CD4-positive, alpha-beta T cell treated with Interleukin-4 for 4 hours (primary cell): Measurements from ENCODE around the gene ZCCHC12.
"Not testable (repeated sequence)": the region's sequence is repeated elsewhere in the genome, so short reads cannot be mapped to it uniquely, and the experiment has no call there.

Experiments used
- DNase-seq: peaks from one replicate; pipeline ENCODE4 v3.0.0-alpha.2; 2020

Gene ZCCHC12

DNA sequence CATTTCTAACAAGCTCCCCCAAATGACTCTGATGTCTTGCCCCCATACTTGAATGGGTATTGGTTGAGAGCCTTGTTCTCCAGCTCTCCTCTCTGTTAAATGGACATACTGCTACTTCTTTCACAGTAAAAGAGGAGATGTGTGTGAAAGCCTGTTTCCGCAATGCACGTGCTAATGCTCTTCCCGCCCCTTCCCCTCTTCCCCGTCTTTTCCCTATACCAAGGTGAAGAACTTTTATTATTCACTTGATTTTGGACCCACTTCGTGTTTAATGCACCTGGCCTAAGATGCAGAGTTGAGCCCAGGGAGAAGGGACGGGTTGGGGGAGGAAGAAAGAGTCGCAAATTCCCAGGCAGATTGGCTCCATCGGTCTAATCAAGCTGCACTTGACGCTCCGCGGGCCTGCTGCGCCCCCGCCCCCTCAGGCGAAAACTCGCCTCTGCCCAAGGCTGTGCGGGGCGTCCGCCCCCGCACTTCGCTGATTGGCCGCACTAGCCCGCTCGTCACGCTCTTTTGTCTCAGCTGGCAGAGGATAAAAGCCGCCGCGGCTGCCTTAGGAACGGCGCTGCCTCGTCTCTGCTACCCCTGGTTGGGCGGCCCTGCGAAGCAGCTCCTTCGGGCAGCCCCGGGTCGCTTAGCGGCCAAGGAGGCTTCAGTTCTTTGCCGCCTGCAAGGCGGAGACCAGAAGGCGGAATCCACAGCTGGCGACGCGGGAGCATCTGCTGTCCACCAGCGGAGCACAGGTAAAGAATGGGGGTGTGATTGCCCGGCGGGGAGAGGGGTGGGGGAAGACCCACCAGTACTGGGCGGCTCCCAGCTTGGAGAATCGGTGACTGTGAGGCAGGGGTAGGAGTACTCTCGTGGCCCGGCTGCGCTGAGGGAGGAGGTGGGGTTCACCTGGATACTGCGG, at the start of gene ZCCHC12:
TSS of gene ZCCHC12 (plus strand) at position 562 of the 910 bp plus-strand sequence. CDS start 1,421 bp downstream, outside the sequence.
- DNase-seq: peak; percentile 5

DNA sequence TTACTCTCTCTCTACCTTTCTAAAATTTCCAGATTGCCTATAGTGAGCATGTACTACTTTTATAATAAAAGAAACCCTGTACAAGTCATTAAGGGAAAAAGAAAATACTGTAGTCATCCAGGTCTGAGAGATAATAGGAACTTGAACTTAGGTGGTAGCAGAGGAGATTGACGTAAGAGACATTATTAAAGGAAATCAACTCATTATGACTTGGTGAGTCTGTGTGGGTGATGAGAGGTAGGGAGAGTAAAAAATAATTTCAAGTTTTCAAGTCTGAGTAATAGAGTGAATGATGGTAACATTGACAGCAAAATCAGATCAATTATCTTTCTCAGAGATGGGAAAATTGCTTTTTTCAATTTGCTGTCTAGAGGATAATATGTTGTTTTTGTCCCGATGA, 44.0 kb upstream of the ZCCHC12 start:
- DNase-seq: no peak

DNA sequence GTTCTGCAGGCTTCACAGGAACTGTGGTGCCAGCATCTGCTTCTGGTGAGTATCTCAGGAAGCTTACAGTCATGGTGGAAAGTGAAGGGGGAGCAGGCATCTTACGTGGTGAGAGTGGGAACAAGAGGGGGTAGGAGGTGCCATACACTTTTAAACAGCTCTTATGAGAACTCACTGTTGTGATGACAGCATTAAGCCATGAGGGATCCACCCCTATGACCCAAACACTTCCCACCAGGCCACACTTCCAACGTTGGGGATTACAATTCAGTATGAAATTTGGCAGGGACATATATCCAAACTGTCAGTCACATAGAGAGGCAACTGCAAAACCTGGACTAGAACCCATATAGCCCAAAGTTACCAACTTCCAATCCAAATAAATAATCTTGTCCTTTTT, 43.1 kb upstream of the ZCCHC12 start:
- no peak for DNase-seq

DNA sequence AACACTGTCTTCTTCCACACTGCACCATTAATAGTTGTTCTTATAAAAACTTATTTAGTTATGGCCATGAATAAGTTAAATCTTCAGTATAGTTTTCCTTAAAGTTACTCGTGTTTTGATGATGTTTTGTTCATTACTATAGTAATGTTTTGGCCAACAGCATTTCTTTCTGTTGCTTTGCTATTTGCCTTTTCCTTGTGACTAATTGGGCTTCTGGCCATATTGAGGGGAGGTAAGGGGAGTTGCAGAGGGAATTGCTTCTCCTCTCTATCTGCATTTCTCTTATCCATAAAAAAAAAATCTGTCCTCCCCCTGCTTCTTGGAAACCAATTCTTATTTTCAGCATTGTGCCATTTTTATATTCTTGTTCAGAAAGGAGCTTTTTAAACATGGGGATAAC, 42.7 kb upstream of the ZCCHC12 start:
- no peak for DNase-seq

DNA sequence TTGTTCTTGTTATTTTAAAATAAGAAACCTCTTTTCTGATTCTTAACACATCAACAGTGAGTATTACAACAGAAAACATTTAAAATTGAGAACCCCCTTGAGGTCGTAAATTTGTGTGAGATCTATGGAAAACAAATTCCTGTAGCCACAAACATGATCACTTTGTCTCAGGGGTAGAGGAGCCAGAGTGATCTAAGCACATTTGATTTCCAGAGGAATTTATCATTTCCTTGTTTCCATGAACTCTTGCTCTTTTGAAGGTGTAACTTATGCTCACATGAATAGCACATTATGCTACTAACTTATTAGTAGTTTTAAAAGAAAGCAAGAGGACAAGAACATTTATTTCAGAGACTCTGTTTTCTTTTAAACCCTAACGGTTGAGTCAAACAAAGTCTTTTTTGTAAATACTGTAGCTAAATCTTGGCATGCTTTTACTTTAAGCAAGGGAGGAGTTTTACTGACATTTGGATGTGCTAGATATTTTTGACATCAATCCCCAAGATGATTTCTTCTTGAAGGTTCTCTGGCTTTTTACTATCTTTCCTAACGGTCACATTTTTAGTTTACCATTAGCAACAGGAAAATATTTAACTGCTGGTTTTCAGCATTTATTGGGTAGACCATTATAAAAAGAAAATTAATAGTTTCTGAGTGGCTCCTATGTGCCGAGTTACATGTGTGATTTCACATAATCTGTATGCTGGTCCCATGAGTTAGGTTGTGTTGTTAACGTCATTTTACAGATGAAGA, 27.9 kb upstream of the ZCCHC12 start:
- no peak for DNase-seq

DNA sequence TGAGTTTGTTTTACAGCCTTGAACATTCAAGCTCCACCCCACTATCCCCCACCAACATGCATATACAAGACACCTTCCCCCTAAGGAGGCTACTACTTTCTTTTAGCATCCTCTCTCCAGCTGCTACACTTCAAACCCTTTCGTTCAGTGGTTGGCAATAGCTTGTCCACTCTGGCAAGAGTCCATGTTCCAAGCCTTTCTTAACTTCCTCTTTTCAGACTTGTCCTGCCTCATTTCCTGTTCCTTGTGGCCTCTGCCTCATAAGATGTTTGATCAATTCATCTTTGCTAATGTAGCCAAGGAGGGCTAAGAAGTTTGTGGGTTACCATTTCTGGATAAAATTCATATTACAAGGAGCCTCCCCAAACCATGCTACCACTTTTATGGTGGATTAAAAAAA, 20.8 kb upstream of the ZCCHC12 start:
- no peak for DNase-seq

DNA sequence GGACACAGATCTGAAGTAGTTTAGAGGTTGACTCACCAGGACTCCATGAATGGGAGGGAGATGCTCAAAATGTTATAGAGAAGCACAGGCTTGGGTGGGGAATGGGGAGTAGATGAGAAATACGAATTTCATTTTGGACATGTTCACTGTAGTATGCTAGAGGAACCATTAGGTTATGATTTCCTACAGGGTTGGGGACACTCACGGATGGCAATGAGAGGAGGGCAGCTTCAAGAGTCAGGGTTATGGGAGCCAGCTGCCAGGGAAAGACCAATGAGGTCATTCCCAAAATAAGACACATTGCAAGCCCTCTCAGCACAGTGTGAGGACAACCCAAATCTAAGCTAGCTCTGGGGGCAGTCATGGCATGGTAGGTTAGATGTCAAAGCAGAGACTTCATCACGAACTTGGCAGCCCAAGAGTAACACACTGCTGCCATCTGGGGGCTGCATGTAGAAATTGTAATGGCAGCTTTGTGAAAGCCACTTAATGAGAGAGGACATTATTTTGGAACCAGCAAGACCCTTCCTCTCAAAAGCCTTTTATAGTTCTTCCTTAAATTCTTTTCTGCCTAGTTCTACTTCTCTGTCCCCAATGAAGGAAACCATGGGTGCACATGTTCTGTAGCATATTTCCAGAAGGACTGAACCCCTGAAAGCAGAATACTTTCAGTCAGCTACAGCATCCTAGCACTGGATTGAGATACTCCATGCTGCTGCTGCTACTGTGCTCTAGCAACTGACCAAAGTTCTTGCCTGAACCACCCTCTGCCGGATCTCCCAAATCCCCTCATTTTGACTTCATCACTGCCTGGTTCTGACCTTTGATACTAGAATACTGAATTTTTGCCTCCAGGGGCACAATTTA, 16.2 kb upstream of the ZCCHC12 start:
- DNase-seq: peak; percentile 5

DNA sequence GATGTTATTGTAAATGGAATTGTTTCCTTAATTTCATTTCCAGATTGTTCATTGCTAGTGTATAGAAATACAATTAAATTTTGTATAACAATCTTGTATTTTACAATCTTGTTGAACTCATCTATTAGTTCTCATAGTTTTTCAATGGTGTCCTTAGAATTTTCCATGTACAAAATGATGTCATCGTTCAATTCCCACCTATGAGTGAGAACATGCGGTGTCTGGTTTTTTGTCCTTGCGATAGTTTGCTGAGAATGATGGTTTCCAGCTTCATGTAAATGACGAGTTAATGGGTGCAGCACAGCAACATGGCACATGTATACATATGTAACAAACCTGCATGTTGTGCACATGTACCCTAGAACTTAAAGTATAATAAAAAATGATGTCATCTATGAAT, 6.4 kb upstream of the ZCCHC12 start:
- DNase-seq: not testable (repeated sequence)

DNA sequence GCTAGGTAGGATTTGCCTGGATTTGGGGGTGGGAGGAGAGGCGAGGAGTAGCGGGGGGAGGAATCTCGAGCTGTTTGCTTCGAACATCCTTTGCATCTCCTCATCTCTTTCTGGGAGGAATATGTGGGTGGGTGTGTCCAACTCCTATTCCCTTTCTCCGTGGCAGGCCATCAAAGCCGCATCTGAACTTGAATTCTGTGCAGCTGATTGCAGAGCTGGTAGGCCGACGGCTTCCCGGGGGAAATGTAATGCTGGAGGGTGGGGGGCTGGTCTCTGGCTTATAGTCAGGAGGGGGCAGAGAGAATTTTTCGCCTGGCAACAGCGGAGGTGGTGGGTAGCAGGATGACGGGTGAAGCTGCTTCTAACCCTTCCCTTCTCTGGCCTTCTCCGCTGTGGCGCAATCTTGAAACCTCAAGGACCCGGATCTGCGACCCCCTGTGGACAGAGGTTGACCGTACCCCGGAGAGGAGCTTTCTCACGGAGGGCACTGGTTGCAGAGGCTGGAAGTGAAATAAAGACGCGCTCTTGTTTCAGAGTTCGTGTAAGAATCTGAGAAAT, 628 bp downstream of the ZCCHC12 start:
- no peak for DNase-seq

DNA sequence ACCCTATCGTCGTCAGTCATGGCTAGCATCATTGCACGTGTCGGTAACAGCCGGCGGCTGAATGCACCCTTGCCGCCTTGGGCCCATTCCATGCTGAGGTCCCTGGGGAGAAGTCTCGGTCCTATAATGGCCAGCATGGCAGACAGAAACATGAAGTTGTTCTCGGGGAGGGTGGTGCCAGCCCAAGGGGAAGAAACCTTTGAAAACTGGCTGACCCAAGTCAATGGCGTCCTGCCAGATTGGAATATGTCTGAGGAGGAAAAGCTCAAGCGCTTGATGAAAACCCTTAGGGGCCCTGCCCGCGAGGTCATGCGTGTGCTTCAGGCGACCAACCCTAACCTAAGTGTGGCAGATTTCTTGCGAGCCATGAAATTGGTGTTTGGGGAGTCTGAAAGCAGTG, 1.6 kb downstream of the ZCCHC12 start:
- DNase-seq: no peak

DNA sequence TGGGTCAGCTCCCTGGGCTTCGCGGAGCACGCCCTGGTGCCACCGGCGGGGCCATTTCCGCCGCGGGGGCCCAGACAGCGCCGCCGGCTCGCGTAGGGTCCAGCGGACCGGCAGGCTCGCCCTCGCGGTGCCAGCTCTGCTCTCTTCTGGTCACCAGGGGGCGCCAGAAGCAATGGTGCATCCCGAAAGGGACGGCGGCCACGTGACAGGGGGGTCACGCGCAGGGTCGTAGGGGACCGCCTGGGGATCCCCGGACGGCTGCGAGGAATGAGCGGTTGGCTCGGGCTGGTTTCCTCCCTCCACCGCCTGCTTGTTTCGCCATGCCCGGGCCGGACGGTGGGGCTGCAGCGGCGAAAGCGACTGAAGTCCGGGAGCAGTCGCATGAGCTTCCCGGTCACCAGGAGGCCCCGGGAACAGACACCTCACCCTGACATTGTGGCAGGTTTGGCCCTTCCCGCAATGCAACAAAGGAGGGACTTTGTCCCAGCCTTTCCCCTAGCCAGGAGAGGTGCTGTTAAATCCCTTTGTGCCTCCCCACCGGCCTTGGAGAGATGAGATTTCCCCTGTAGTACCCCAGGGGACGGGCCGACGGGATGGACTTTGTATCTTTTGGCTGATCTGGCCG, 15.8 kb downstream of the ZCCHC12 start:
- DNase-seq: peak; percentile 23

DNA sequence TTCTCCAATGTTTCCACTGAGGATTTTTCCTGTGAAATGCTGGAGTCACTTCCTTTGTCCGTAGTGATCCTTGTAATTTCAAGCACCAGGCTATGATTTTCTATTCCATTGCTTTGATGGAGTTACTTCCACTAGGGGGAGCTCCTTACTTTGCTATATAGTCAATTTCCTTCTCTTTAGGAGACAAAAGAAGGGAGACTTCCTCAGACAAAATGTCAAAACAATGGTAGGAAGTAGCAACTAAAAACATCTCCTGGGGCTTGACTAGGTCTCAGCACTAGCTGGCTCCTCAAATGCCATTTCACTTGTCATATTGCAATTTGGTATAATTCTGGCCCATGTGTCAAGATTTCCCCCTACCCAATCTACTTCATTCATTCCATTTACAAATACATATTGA, 24.1 kb downstream of the ZCCHC12 start:
- DNase-seq: peak; percentile 32

DNA sequence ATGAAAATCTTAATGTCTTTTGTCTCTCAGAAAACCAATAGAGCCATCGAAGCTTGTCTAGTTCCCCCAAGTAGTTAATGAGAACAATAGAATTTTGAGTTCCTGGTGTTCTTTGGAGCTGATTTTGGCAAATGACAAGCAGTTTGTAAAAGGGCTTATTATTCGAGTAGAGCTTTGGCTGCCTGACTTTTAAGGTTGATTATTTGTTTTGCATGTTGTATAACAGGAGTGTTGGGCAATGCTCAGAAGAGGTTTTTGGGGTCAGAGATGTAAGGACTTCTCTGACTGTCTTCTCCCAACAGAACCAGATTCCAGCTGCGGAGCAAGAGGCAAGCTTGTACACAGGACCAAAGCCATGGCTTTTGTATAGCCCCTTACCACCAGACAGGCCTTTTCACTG, 30.0 kb downstream of the ZCCHC12 start:
- DNase-seq: no peak

DNA sequence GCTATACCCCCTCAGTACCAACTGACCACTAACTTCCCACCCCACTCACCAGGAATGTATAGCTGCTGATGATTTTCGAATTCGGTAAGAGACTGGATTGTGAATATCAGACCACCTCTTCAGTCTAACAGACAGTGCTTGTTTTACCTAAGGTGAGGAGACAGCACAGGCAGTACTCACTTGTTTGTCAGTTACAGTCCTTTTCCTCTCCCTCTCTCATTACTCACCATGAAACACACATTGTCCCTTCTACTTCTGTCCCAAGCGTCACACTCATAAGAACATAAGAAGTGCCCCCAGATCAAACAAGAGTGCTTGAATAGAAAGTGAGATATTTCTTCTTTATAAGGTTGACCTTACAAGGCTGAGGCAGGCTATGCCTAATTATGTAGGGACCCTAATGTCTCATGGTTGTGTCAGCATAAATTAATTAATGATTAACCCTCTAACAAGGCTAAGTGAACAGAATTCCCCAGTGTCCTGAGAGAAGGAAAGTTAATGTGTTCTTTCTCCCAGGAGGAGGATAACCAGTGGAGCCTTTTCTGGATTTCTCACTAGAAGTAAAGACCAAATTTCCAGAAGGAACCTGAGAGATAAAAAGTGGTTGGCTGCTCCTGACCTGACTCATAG, 32.2 kb downstream of the ZCCHC12 start:
- DNase-seq: no peak

DNA sequence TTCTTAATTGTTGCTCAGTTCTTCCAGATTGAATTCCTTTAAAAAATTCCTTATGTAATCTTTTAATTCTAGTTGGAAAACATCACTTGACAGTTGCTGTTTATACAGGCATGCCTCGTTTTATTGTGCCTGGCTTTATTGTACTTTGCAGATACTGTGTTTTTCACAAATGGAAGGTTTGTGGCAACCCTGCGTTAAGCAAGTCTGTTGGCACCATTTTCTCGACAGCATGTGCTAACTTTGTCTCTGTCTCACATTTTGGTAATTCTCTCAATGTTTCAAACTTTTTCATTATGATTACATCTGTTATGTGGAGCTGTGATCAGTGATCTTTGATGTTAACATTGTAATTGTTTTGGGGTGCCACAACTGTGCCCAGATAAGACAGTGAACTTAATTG, 33.4 kb downstream of the ZCCHC12 start:
- DNase-seq: no peak

DNA sequence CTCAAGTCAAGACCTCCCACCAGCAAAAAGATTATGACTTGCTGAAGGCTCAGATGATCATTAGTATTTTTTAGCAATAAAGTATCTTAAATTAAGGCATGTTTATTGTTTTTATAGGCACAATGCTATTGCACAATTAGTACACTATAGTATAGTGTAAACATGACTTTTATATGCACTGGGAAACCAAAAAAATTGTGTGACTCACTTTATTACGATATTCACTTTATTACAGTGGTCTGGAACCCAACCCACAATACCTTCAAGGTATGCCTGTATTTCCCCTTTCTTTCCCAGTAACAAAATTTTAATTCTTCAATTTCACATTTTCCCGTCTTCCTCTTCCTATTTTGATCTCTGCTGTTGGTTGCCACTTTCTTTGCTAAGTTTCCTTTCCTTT, 37.7 kb downstream of the ZCCHC12 start:
- no peak for DNase-seq

DNA sequence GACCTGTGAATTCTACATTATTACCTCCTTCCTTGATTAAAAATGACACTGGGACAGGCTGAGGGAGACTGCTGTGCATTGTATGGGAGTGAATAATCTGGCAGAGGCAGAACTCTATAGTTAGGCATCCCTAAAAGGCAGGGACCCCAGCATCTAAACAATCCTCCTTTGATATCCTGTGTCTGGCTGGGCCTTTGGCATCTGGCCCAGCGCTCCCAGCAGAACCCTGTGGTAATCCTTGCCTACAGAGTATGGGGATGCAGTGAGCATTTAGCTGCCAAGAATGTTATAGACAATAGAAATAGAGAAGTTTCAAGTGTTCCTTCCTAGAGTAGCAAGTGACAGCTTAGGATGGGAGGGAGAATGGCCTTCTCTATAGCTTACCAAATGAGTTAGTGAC, 38.5 kb downstream of the ZCCHC12 start:
- DNase-seq: no peak

DNA sequence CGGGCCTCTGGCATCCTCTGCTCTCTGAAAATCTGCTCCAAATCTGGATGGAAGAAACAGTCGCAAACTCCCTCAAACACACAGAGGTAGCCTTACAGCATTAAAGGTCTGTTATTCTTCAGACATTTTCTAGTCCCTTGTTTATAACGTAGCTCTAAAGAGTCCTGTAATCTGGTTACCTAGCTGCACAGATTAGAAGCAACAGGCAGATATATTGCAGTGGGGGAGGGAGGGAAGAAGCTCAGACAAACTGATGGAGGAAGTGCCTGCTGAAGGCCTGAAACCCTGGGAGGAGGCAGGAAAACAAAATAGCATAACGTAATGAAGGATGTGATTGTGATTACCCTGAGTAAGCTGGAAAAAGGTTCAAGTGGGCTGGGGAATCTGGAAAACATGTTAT, 39.4 kb downstream of the ZCCHC12 start:
- DNase-seq: no peak

DNA sequence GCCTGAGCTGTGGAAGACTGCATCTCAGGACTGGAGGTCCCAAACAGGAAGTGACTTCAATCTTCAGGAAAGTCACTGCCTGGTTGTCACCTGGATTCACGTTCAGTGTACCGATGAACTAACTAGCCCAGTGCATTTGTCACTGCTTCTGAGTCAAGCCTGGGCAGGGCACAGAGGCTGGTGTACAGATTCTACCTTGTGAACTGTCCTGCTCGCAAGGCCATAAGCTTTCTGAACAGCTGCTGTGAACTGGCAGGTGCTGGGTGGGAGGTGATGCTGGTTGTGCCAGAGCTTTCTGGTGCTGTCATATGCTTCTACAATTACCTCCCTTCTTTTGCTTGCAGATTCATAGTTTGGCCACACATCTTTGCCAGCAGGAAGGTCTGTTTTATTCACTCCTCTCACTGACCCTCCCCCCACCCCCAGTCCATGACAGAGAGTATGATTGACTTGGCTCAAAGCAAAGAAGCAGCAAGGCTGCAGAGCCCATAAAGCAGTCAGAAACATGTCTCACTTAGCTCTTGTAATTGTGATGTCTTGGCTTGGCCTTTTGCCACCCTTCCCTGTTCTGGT, 40.5 kb downstream of the ZCCHC12 start:
- DNase-seq: no peak

DNA sequence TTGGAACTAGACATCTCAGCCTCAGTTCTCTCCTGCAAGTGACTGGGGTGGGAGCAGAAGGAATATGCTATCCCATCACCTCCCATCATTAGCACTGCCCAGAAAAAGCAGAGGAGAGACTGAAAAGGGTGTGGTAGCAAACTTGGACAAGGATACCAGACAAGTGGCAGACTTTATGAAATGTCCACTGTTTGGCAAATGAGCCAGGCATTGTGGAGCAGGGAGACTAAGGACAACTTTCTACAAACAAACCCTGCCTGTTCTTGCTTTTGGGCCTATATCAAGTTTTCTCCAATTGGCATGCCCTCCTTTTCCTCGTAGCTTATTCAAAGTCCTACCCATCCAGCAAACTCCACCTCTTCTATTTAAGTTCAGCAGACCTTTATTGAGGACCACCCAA, 41.6 kb downstream of the ZCCHC12 start:
- DNase-seq: no peak

DNA sequence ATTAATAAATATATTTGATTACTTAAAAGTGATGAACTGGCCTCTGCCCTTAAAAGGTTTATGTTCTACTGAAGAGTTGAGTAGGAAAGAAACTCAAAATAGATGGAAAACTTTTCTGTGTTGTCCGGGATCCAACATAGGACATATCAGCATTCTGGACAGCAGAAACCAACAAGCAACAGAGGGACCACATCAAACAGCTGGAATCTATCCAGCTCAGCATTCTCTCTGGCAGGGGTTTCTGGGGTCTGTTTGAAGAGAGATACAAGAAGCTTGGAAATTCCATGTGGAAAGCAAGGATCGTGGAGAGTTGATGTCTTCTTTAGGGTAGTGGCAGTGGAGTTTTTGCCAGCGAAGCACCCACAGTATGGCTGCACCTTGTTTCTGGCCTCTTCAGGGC, 43.6 kb downstream of the ZCCHC12 start:
- DNase-seq: no peak
